Measurements from ENCODE around the gene CD200. TPM values are rescaled to one million over a fixed set of nuclear protein-coding genes. Genes with fewer than 3 reads are reported as not detected.

Gene CD200
- total and polyA plus RNA-seq, 2 experiments from 2014 or later: 51.9 to 65.0 TPM

DNA sequence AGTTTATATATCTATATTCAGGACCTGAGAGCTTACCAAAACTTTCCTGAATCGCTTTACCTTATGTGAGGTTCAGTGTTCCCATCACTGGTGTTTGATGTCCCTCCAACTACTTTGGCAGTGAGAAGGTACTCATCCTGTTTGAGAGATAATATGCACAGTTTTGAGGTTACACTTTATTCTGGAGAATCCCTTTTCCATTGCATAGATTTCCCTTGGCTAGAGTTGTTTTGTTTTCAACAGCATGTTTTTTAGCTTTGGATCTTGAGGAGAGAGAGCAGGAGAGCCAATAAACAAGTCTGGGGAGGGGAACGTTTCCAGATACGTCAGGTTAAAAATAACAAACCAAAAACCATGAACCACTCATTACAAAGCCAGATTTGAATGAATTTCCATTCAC, 33.6 kb downstream of the CD200 start:
- ATAC-seq (no peak), DNase-seq (ENCODE audit: low spot score) (no peak)
- Histone ChIP-seq H3K4me2 (no peak overlapping the region), H3K36me3 (ENCODE audit: insufficient read depth) (peaks cover 21% of the 10 kb centered on the region), H3K27ac (ENCODE audit: low read depth) (peak overlapping the region; percentile 46), H3K79me2 (replicated peaks; ENCODE audit: insufficient read depth) (no peaks in the 10 kb centered on the region), H3K4me1 (ENCODE audit: insufficient read depth) (peaks cover 3% of the 10 kb centered on the region; the same call in 1 of the 2 replicates), H3K9me2 (ENCODE audit: insufficient read depth) (no peaks in the 10 kb centered on the region), H3F3A (replicated peaks; ENCODE audit: low read depth) (peaks cover 5% of the 10 kb centered on the region; the same call in 1 of the 2 replicates), H4K20me1 (replicated peaks; ENCODE audit: insufficient read depth) (no peaks in the 10 kb centered on the region), H3K4me3 (no peak overlapping the region), H2AFZ (no peak overlapping the region), H3K27me3 (ENCODE audit: insufficient read depth) (no peaks in the 10 kb centered on the region)
- Mint-ChIP-seq H3K4me1 (peaks cover 15% of the 10 kb centered on the region), H3K36me3 (ENCODE audit: low read depth) (peaks cover 34% of the 10 kb centered on the region), H3K4me3 (no peak overlapping the region), H3K9me3 (no peaks in the 10 kb centered on the region), H3K27me3 (ENCODE audit: insufficient read depth, low read depth, poor library complexity) (no peaks in the 10 kb centered on the region), H3K27ac (peak overlapping the region; percentile 54)
- TF ChIP-seq, protein P1, sequence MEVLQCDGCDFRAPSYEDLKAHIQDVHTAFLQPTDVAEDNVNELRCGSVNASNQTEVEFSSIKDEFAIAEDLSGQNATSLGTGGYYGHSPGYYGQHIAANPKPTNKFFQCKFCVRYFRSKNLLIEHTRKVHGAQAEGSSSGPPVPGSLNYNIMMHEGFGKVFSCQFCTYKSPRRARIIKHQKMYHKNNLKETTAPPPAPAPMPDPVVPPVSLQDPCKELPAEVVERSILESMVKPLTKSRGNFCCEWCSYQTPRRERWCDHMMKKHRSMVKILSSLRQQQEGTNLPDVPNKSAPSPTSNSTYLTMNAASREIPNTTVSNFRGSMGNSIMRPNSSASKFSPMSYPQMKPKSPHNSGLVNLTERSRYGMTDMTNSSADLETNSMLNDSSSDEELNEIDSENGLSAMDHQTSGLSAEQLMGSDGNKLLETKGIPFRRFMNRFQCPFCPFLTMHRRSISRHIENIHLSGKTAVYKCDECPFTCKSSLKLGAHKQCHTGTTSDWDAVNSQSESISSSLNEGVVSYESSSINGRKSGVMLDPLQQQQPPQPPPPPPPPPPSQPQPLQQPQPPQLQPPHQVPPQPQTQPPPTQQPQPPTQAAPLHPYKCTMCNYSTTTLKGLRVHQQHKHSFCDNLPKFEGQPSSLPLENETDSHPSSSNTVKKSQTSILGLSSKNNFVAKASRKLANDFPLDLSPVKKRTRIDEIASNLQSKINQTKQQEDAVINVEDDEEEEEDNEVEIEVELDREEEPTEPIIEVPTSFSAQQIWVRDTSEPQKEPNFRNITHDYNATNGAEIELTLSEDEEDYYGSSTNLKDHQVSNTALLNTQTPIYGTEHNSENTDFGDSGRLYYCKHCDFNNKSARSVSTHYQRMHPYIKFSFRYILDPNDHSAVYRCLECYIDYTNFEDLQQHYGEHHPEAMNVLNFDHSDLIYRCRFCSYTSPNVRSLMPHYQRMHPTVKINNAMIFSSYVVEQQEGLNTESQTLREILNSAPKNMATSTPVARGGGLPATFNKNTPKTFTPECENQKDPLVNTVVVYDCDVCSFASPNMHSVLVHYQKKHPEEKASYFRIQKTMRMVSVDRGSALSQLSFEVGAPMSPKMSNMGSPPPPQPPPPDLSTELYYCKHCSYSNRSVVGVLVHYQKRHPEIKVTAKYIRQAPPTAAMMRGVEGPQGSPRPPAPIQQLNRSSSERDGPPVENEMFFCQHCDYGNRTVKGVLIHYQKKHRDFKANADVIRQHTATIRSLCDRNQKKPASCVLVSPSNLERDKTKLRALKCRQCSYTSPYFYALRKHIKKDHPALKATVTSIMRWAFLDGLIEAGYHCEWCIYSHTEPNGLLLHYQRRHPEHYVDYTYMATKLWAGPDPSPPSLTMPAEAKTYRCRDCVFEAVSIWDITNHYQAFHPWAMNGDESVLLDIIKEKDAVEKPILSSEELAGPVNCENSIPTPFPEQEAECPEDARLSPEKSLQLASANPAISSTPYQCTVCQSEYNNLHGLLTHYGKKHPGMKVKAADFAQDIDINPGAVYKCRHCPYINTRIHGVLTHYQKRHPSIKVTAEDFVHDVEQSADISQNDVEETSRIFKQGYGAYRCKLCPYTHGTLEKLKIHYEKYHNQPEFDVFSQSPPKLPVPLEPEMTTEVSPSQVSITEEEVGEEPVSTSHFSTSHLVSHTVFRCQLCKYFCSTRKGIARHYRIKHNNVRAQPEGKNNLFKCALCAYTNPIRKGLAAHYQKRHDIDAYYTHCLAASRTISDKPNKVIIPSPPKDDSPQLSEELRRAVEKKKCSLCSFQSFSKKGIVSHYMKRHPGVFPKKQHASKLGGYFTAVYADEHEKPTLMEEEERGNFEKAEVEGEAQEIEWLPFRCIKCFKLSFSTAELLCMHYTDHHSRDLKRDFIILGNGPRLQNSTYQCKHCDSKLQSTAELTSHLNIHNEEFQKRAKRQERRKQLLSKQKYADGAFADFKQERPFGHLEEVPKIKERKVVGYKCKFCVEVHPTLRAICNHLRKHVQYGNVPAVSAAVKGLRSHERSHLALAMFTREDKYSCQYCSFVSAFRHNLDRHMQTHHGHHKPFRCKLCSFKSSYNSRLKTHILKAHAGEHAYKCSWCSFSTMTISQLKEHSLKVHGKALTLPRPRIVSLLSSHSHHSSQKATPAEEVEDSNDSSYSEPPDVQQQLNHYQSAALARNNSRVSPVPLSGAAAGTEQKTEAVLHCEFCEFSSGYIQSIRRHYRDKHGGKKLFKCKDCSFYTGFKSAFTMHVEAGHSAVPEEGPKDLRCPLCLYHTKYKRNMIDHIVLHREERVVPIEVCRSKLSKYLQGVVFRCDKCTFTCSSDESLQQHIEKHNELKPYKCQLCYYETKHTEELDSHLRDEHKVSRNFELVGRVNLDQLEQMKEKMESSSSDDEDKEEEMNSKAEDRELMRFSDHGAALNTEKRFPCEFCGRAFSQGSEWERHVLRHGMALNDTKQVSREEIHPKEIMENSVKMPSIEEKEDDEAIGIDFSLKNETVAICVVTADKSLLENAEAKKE (CRISPR knock-in tag; IDR thresholded peaks at IDR 0.05): no peak
- TF ChIP-seq NANOG (IDR thresholded peaks at IDR 0.05; ENCODE audit: borderline replicate concordance) (no peak), ZNF114 (CRISPR knock-in tag; IDR thresholded peaks at IDR 0.05) (no peak), JUNB (IDR thresholded peaks at IDR 0.05; ENCODE audit: unreplicated experiment) (no peak), ZNF331 (CRISPR knock-in tag; IDR thresholded peaks at IDR 0.05; ENCODE audit: low read depth) (no peak), STAT1 (IDR thresholded peaks at IDR 0.05; ENCODE audit: unreplicated experiment) (no peak), CREB1 (CRISPR knock-in tag; IDR thresholded peaks at IDR 0.05; ENCODE audit: low read depth) (no peak), POLR2AphosphoS5 (IDR thresholded peaks at IDR 0.05; ENCODE audit: low read depth) (no peak), EZH2 (IDR thresholded peaks at IDR 0.05; ENCODE audit: low read depth, unreplicated experiment) (no peak), EZH2phosphoT487 (IDR thresholded peaks at IDR 0.05; ENCODE audit: unreplicated experiment) (no peak)
- TF ChIP-seq, protein P2, sequence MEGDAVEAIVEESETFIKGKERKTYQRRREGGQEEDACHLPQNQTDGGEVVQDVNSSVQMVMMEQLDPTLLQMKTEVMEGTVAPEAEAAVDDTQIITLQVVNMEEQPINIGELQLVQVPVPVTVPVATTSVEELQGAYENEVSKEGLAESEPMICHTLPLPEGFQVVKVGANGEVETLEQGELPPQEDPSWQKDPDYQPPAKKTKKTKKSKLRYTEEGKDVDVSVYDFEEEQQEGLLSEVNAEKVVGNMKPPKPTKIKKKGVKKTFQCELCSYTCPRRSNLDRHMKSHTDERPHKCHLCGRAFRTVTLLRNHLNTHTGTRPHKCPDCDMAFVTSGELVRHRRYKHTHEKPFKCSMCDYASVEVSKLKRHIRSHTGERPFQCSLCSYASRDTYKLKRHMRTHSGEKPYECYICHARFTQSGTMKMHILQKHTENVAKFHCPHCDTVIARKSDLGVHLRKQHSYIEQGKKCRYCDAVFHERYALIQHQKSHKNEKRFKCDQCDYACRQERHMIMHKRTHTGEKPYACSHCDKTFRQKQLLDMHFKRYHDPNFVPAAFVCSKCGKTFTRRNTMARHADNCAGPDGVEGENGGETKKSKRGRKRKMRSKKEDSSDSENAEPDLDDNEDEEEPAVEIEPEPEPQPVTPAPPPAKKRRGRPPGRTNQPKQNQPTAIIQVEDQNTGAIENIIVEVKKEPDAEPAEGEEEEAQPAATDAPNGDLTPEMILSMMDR (conservative IDR thresholded peaks at IDR 0.05; ENCODE audit: low read depth in 2 of 2): no peak
- TF ChIP-seq, protein P3, sequence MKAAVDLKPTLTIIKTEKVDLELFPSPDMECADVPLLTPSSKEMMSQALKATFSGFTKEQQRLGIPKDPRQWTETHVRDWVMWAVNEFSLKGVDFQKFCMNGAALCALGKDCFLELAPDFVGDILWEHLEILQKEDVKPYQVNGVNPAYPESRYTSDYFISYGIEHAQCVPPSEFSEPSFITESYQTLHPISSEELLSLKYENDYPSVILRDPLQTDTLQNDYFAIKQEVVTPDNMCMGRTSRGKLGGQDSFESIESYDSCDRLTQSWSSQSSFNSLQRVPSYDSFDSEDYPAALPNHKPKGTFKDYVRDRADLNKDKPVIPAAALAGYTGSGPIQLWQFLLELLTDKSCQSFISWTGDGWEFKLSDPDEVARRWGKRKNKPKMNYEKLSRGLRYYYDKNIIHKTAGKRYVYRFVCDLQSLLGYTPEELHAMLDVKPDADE (IDR thresholded peaks at IDR 0.05): no peak
- TF ChIP-seq, protein P4, sequence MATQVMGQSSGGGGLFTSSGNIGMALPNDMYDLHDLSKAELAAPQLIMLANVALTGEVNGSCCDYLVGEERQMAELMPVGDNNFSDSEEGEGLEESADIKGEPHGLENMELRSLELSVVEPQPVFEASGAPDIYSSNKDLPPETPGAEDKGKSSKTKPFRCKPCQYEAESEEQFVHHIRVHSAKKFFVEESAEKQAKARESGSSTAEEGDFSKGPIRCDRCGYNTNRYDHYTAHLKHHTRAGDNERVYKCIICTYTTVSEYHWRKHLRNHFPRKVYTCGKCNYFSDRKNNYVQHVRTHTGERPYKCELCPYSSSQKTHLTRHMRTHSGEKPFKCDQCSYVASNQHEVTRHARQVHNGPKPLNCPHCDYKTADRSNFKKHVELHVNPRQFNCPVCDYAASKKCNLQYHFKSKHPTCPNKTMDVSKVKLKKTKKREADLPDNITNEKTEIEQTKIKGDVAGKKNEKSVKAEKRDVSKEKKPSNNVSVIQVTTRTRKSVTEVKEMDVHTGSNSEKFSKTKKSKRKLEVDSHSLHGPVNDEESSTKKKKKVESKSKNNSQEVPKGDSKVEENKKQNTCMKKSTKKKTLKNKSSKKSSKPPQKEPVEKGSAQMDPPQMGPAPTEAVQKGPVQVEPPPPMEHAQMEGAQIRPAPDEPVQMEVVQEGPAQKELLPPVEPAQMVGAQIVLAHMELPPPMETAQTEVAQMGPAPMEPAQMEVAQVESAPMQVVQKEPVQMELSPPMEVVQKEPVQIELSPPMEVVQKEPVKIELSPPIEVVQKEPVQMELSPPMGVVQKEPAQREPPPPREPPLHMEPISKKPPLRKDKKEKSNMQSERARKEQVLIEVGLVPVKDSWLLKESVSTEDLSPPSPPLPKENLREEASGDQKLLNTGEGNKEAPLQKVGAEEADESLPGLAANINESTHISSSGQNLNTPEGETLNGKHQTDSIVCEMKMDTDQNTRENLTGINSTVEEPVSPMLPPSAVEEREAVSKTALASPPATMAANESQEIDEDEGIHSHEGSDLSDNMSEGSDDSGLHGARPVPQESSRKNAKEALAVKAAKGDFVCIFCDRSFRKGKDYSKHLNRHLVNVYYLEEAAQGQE (IDR thresholded peaks at IDR 0.05; ENCODE audit: unreplicated experiment): no peak
